ENCODE data around the gene ARIH2. TPM values are rescaled to one million over a fixed set of nuclear protein-coding genes. Genes with fewer than 3 reads are reported as not detected.

Gene ARIH2
- polyA plus RNA-seq, 1 donor (not counting 4 experiments of a cell fraction or from before 2014, with no cell fraction given): 66.7 TPM

GRCh38 chr3:48984663-48985062, 66.0 kb downstream of the ARIH2 start:
- H3K79me2 ChIP-seq (ENCODE audit: control insufficient read depth, insufficient read depth, low read length): no peaks in the 10 kb centered on the region
- H3K36me3 ChIP-seq (ENCODE audit: control insufficient read depth in 2 of 2, extremely low read depth in 1 of 2, insufficient read depth in 2 of 2, low read length in 2 of 2): peaks cover 33 to 42% of the 10 kb centered on the region in 2 experiments
- no peak overlapping the region for H3K4me2 ChIP-seq (ENCODE audit: control insufficient read depth, extremely low read depth, insufficient read depth, low read depth, low read length)
- H3K9me1 ChIP-seq (ENCODE audit: control insufficient read depth, extremely low read depth, insufficient read depth, low read length): no peaks in the 10 kb centered on the region
- FAIRE-seq: no peak
- H4K20me1 ChIP-seq (ENCODE audit: control insufficient read depth, extremely low read depth, insufficient read depth, low read length): no peaks in the 10 kb centered on the region
- dilution Hi-C loops (cut with MboI; ENCODE audit: extremely low pct_ligation_motif_present, low sequenced_read_pairs): no loop called here
- peaks cover 7% of the 10 kb centered on the region for H3K4me1 ChIP-seq (ENCODE audit: control insufficient read depth, extremely low read depth, insufficient read depth, low read length)
- no peak for DNase-seq (ENCODE audit: low read depth, low spot score)
- H3K4me3 ChIP-seq (ENCODE audit: control insufficient read depth in 2 of 3, extremely low read depth in 1 of 3, insufficient read depth in 2 of 3, low read depth in 1 of 3, low read length in 3 of 3): no peak overlapping the region
- H3K9me3 ChIP-seq (ENCODE audit: control insufficient read depth, low read depth, low read length): no peaks in the 10 kb centered on the region
- H2AFZ ChIP-seq (ENCODE audit: control insufficient read depth, low read length): no peak overlapping the region
- no peak overlapping the region for H3K27ac ChIP-seq (ENCODE audit: control insufficient read depth, insufficient read depth, low read length)
- no peak overlapping the region for H3K9ac ChIP-seq (ENCODE audit: control insufficient read depth, extremely low read depth, insufficient read depth, low read length)
- no peak for TF ChIP-seq CTCF (optimal IDR thresholded peaks at IDR 0.05 in 1 of 3, IDR thresholded peaks at IDR 0.05 in 1 of 3, conservative IDR thresholded peaks at IDR 0.05 in 1 of 3; ENCODE audit: extremely low read depth in 1 of 3, insufficient read depth in 2 of 3, low read length in 3 of 3)
- TF ChIP-seq EZH2 (IDR thresholded peaks at IDR 0.05; ENCODE audit: low read length): no peak
- H3K27me3 ChIP-seq (ENCODE audit: control insufficient read depth, extremely low read depth, insufficient read depth, low read length): no peaks in the 10 kb centered on the region

GRCh38 chr3:48985831-48986376, 67.3 kb downstream of the ARIH2 start:
- no peak for FAIRE-seq
- Histone ChIP-seq H3K27ac (ENCODE audit: control insufficient read depth, insufficient read depth, low read length) (no peak overlapping the region), H3K9ac (ENCODE audit: control insufficient read depth, extremely low read depth, insufficient read depth, low read length) (no peak overlapping the region), H4K20me1 (ENCODE audit: control insufficient read depth, extremely low read depth, insufficient read depth, low read length) (no peaks in the 10 kb centered on the region), H3K9me1 (ENCODE audit: control insufficient read depth, extremely low read depth, insufficient read depth, low read length) (no peaks in the 10 kb centered on the region), H3K79me2 (ENCODE audit: control insufficient read depth, insufficient read depth, low read length) (no peaks in the 10 kb centered on the region), H3K27me3 (ENCODE audit: control insufficient read depth, extremely low read depth, insufficient read depth, low read length) (no peaks in the 10 kb centered on the region), H3K4me2 (ENCODE audit: control insufficient read depth, extremely low read depth, insufficient read depth, low read depth, low read length) (no peak overlapping the region), H2AFZ (ENCODE audit: control insufficient read depth, low read length) (no peak overlapping the region), H3K36me3 (ENCODE audit: control insufficient read depth in 2 of 2, extremely low read depth in 1 of 2, insufficient read depth in 2 of 2, low read length in 2 of 2) (peaks cover 25 to 32% of the 10 kb centered on the region in 2 experiments), H3K4me1 (ENCODE audit: control insufficient read depth, extremely low read depth, insufficient read depth, low read length) (peaks cover 12% of the 10 kb centered on the region), H3K4me3 (ENCODE audit: control insufficient read depth in 2 of 3, extremely low read depth in 1 of 3, insufficient read depth in 2 of 3, low read depth in 1 of 3, low read length in 3 of 3) (no peak overlapping the region), H3K9me3 (ENCODE audit: control insufficient read depth, low read depth, low read length) (no peaks in the 10 kb centered on the region)
- TF ChIP-seq EZH2 (IDR thresholded peaks at IDR 0.05; ENCODE audit: low read length) (no peak), CTCF (optimal IDR thresholded peaks at IDR 0.05 in 1 of 3, IDR thresholded peaks at IDR 0.05 in 1 of 3, conservative IDR thresholded peaks at IDR 0.05 in 1 of 3; ENCODE audit: extremely low read depth in 1 of 3, insufficient read depth in 2 of 3, low read length in 3 of 3) (no peak)
- dilution Hi-C loops (cut with MboI; ENCODE audit: extremely low pct_ligation_motif_present, low sequenced_read_pairs): no loop called here
- no peak for DNase-seq (ENCODE audit: low read depth, low spot score)

Data from keratinocyte (primary cell).